Middle frontal gyrus (tissue), 1 donor: ENCODE data around the gene SLC35A3.

Experiments used
- DNase-seq: peaks from one replicate; pipeline ENCODE4 v3.0.0-alpha.2; 2015; ENCODE audit warnings: low spot score; ENCODE audit errors: extremely low spot score

The SLC35A3 gene

GRCh38 chr1:100076319-100076718 is 106.5 kb downstream of the SLC35A3 start:
- no peak for DNase-seq

GRCh38 chr1:100076744-100077143 is 106.9 kb downstream of the SLC35A3 start:
- DNase-seq: no peak

- DNase-seq: no peak
Observed at GRCh38 chr1:100077531-100077930, 107.7 kb downstream of the SLC35A3 start.

DNA sequence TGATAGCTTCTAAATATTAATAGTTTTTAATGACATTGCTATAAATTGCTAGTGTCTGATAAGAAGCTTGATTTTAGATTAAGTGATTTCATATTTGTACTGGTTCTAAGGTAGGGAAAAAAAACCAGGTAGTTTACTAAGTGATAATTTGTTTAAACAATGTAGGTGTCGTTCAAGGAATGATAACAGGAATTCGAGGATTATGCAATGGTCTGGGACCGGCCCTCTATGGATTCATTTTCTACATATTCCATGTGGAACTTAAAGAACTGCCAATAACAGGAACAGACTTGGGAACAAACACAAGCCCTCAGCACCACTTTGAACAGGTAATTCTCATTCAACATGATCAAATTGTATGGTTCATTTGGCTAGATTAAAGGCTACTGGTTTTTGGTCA is 110.5 kb downstream of the SLC35A3 start:
- DNase-seq: no peak
